ENCODE results near the gene MEX3A. TPM values are rescaled to one million over a fixed set of nuclear protein-coding genes. Genes with fewer than 3 reads are reported as not detected.

Gene MEX3A
- total and polyA plus RNA-seq, 10 of the 15 experiments (the other 5 are each of a cell fraction or from before 2014, with no cell fraction given), result 0.11 to 5.1 (median 1.7) TPM

- TF ChIP-seq REST (IDR thresholded peaks at IDR 0.05; ENCODE audit: low read depth, low read length), result no peak
- peak; percentile 95 for TF ChIP-seq BCL3 (IDR thresholded peaks at IDR 0.05; ENCODE audit: borderline replicate concordance, insufficient read depth, low read depth, low read length, poor library complexity, severe bottlenecking)
- TF ChIP-seq POLR2AphosphoS2 (IDR thresholded peaks at IDR 0.05; ENCODE audit: low read depth, low read length), result no peak
- no peak for TF ChIP-seq USF1 (IDR thresholded peaks at IDR 0.05; ENCODE audit: borderline replicate concordance, extremely low read length, insufficient read depth, low read depth, low read length)
- TF ChIP-seq POLR2AphosphoS5 (IDR thresholded peaks at IDR 0.05; ENCODE audit: low read length), result peak; percentile 14; the same call in 1 of the 2 replicates
- TF ChIP-seq MXI1 (IDR thresholded peaks at IDR 0.05; ENCODE audit: low read depth, low read length), result peak; percentile 94
- TF ChIP-seq KLF5 (IDR thresholded peaks at IDR 0.05; ENCODE audit: partially characterized antibody), result peak; percentile 86
- TF ChIP-seq ZNF24 (IDR thresholded peaks at IDR 0.05), result peak; percentile 55
- peak; percentile 84 for TF ChIP-seq RAD21 (IDR thresholded peaks at IDR 0.05; ENCODE audit: insufficient read depth, low read depth, low read length)
- TF ChIP-seq SP1 (IDR thresholded peaks at IDR 0.05; ENCODE audit: low read depth, low read length), result peak; percentile 87
Observed at GRCh38 chr1:156096640-156097391, 14.6 kb upstream of the MEX3A start (continued).

Data from GM12878 (cell line).